Mucosa of descending colon (tissue), 3 donors: Measurements from ENCODE around the gene TUFM. TPM values are rescaled to one million over a fixed set of nuclear protein-coding genes. Genes with fewer than 3 reads are reported as not detected.

ENCODE experiments used
- ATAC-seq: fragments of 200-7000 bp; cut with Tn5 transposase; one replicate; pipeline ENCODE4 v1.9.1; 2020; ENCODE audit warnings: mild to moderate bottlenecking, moderate library complexity
- DNase-seq, 3 donors: peaks; one replicate each; pipeline ENCODE4 v3.0.0-alpha.2; 2020
- H3K36me3 ChIP-seq: fragments of 200-600 bp; one replicate; pipeline ENCODE4 v1.8.0; 2021; ENCODE audit warnings: low read depth, mild to moderate bottlenecking
- H3K4me1 ChIP-seq: fragments of 200-600 bp; one replicate; pipeline ENCODE4 v1.8.0; 2021; ENCODE audit warnings: low read depth, mild to moderate bottlenecking
- H3K4me3 ChIP-seq: fragments of 200-600 bp; one replicate; pipeline ENCODE4 v1.8.0; 2021; ENCODE audit warnings: mild to moderate bottlenecking
- H3K9me3 ChIP-seq: fragments of 200-600 bp; one replicate; pipeline ENCODE4 v1.8.0; 2021; ENCODE audit warnings: mild to moderate bottlenecking
- intact Hi-C, 2 donors: fragments of 100-400 bp; cut with DNase I in 1 of 2; cut with micrococcal nuclease in 1 of 2; formaldehyde crosslinking; loops; one replicate each; pipeline versions ENCODE4 v1.11.0 to v1.11.1; 2022; cut with DNase I, micrococcal nuclease
- total RNA-seq, 3 donors: library from RNA; stranded (reverse); fragmentation: NEBNext Ultra II Directional in 2 of 3; extraction: Animal tissue kit (Norgen Biotek cat#: 25700) in 2 of 3; gene quantifications; one replicate each; pipeline versions ENCODE4 v1.2.1 to v1.2.4, GENCODE V29; 2021 to 2023
- TF ChIP-seq, protein P1 (sequence below): fragments of 200-600 bp; IDR thresholded peaks from one replicate; pipeline ENCODE4 v1.8.0; 2022; ENCODE audit warnings: antibody characterized with exemption, mild to moderate bottlenecking
- donor health status: DM: no; HTN: no; CAD: no; lungs with moderate emphysema.
- donor health status: DM: no; HTN: no; CAD: no.
- donor health status: DM: no; HTN: yes; CAD: no.

Gene TUFM
- total RNA-seq, 3 donors from 2014 or later, result 182 to 248 (median 220) TPM

- no peak for DNase-seq
- Histone ChIP-seq H3K9me3 (no peaks in the 10 kb centered on the region), H3K4me3 (no peak overlapping the region), H3K36me3 (no peaks in the 10 kb centered on the region), H3K4me1 (peaks cover 12% of the 10 kb centered on the region)
- no peak for ATAC-seq
- intact Hi-C loops, result no loop called here
- TF ChIP-seq, protein P1, sequence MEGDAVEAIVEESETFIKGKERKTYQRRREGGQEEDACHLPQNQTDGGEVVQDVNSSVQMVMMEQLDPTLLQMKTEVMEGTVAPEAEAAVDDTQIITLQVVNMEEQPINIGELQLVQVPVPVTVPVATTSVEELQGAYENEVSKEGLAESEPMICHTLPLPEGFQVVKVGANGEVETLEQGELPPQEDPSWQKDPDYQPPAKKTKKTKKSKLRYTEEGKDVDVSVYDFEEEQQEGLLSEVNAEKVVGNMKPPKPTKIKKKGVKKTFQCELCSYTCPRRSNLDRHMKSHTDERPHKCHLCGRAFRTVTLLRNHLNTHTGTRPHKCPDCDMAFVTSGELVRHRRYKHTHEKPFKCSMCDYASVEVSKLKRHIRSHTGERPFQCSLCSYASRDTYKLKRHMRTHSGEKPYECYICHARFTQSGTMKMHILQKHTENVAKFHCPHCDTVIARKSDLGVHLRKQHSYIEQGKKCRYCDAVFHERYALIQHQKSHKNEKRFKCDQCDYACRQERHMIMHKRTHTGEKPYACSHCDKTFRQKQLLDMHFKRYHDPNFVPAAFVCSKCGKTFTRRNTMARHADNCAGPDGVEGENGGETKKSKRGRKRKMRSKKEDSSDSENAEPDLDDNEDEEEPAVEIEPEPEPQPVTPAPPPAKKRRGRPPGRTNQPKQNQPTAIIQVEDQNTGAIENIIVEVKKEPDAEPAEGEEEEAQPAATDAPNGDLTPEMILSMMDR, result no peak
Observed at GRCh38 chr16:28880589-28880915, 34.4 kb upstream of the TUFM start.

- DNase-seq (peak; percentile 90 to 92 (median 91)), ATAC-seq (peak; percentile 95)
- H3K9me3 ChIP-seq, result no peaks in the 10 kb centered on the region
- peaks cover 12% of the 10 kb centered on the region for H3K4me1 ChIP-seq
- peak overlapping the region; percentile 12 for H3K4me3 ChIP-seq
- no peaks in the 10 kb centered on the region for H3K36me3 ChIP-seq
- TF ChIP-seq, protein P1, result no peak
- intact Hi-C loops, result no loop called here
Observed at GRCh38 chr16:28879841-28880588, 33.9 kb upstream of the TUFM start.

GRCh38 chr16:28879261-28879840, 33.2 kb upstream of the TUFM start:
- TF ChIP-seq, protein P1, result no peak
- DNase-seq (no peak), ATAC-seq (peak; percentile 63)
- Histone ChIP-seq H3K9me3 (no peaks in the 10 kb centered on the region), H3K4me1 (peaks cover 12% of the 10 kb centered on the region), H3K4me3 (peak overlapping the region; percentile 12), H3K36me3 (no peaks in the 10 kb centered on the region)
- intact Hi-C loops, result no loop called here

GRCh38 chr16:28878083-28878926, 32.2 kb upstream of the TUFM start, which contains the start of gene ATP2A1:
Gene ATP2A1 (plus strand): TSS chr16:28878488. CDS start chr16:28878672, 184 bp downstream.
- DNase-seq, result no peak
- no peak for ATAC-seq
- TF ChIP-seq, protein P1, result no peak
- intact Hi-C loops, result no loop called here
- H3K9me3 ChIP-seq, result no peaks in the 10 kb centered on the region
- H3K4me1 ChIP-seq, result peaks cover 12% of the 10 kb centered on the region
- no peaks in the 10 kb centered on the region for H3K36me3 ChIP-seq
- H3K4me3 ChIP-seq, result no peak within 1 kb of the TSS

- ATAC-seq, result no peak
- intact Hi-C loops, result no loop called here
- Histone ChIP-seq H3K4me1 (peaks cover 12% of the 10 kb centered on the region), H3K9me3 (no peaks in the 10 kb centered on the region), H3K4me3 (no peak overlapping the region), H3K36me3 (no peaks in the 10 kb centered on the region)
- TF ChIP-seq, protein P1, result no peak
- DNase-seq, result no peak
Observed at GRCh38 chr16:28877655-28878000, 31.5 kb upstream of the TUFM start.
